Trophoblast cell (in vitro differentiated cells and primary cell): ENCODE results near the gene CRX.

Experiments
- DNase-seq, 2 donors: peaks; one replicate each; pipeline ENCODE4 v3.0.0-alpha.2; 2016
- H2AFZ ChIP-seq: 2 replicates; pipeline ENCODE4 v1.6.1; 2013; ENCODE audit warnings: low read length, moderate library complexity, mild to moderate bottlenecking; ENCODE audit not compliant: insufficient read depth, poor library complexity
- H2AK5ac ChIP-seq: 2 replicates; pipeline ENCODE4 v1.6.1; 2013; ENCODE audit warnings: mild to moderate bottlenecking, low read length
- H2BK120ac ChIP-seq: 2 replicates; pipeline ENCODE4 v1.6.1; 2013; ENCODE audit warnings: low read length, mild to moderate bottlenecking, moderate library complexity; ENCODE audit not compliant: insufficient read depth, poor library complexity
- H2BK12ac ChIP-seq: 2 replicates; pipeline ENCODE4 v1.6.1; 2013; ENCODE audit warnings: mild to moderate bottlenecking, low read length, moderate library complexity
- H2BK5ac ChIP-seq: 2 replicates; pipeline ENCODE4 v1.6.1; 2013; ENCODE audit warnings: low read length, low read depth, moderate library complexity, mild to moderate bottlenecking; ENCODE audit not compliant: poor library complexity
- H3K14ac ChIP-seq: 2 replicates; pipeline ENCODE4 v1.6.1; 2013; ENCODE audit warnings: mild to moderate bottlenecking, low read length
- H3K18ac ChIP-seq: 2 replicates; pipeline ENCODE4 v1.6.1; 2013; ENCODE audit warnings: mild to moderate bottlenecking, low read length
- H3K23ac ChIP-seq: 2 replicates; pipeline ENCODE4 v1.6.1; 2013; ENCODE audit warnings: low read length
- H3K27ac ChIP-seq: 2 replicates; pipeline ENCODE4 v1.5.1; 2013; ENCODE audit warnings: low read depth, mild to moderate bottlenecking, inconsistent platforms, low read length, moderate library complexity
- H3K27me3 ChIP-seq: 2 replicates; pipeline ENCODE4 v1.6.1; 2013; ENCODE audit warnings: inconsistent platforms, mild to moderate bottlenecking, low read length, moderate library complexity; ENCODE audit not compliant: insufficient read depth
- H3K36me3 ChIP-seq, 2 experiments: 1 replicate in 1 of 2; 2 replicates in 1 of 2; pipeline ENCODE4 v1.6.1; 2013; ENCODE audit warnings: low read length in 2 of 2, mild to moderate bottlenecking in 2 of 2, moderate library complexity in 1 of 2; ENCODE audit not compliant: insufficient read depth in 2 of 2, control insufficient read depth in 1 of 2
- H3K4ac ChIP-seq: 2 replicates; pipeline ENCODE4 v1.6.1; 2013; ENCODE audit warnings: low read depth, mild to moderate bottlenecking, low read length, moderate library complexity
- H3K4me1 ChIP-seq, 2 experiments: 1 replicate in 1 of 2; 2 replicates in 1 of 2; pipeline ENCODE4 v1.6.1; 2013; ENCODE audit warnings: low read length in 2 of 2, mild to moderate bottlenecking in 2 of 2, moderate library complexity in 1 of 2; ENCODE audit not compliant: insufficient read depth in 2 of 2, control insufficient read depth in 1 of 2
- H3K4me2 ChIP-seq: 2 replicates; pipeline ENCODE4 v1.6.1; 2013; ENCODE audit warnings: inconsistent platforms, mild to moderate bottlenecking, low read length, moderate library complexity
- H3K4me3 ChIP-seq: 2 replicates; pipeline ENCODE4 v1.5.1; 2013; ENCODE audit warnings: mild to moderate bottlenecking, low read depth, low read length, inconsistent platforms
- H3K79me1 ChIP-seq: one replicate; pipeline ENCODE4 v1.6.1; 2013; ENCODE audit warnings: low read length
- H3K79me2 ChIP-seq: 2 replicates; pipeline ENCODE4 v1.6.1; 2013; ENCODE audit warnings: low read length, mild to moderate bottlenecking; ENCODE audit not compliant: control insufficient read depth, insufficient read depth, poor library complexity
- H3K9ac ChIP-seq: 2 replicates; pipeline ENCODE4 v1.6.1; 2013; ENCODE audit warnings: mild to moderate bottlenecking, low read length
- H3K9me3 ChIP-seq: 2 replicates; pipeline ENCODE4 v1.6.1; 2013; ENCODE audit warnings: low read depth, mild to moderate bottlenecking, control low read depth, inconsistent platforms, low read length; ENCODE audit not compliant: insufficient read depth
- H4K12ac ChIP-seq: 2 replicates; pipeline ENCODE4 v1.6.1; 2013; ENCODE audit warnings: low read depth, mild to moderate bottlenecking, low read length, moderate library complexity
- H4K8ac ChIP-seq: 2 replicates; pipeline ENCODE4 v1.6.1; 2013; ENCODE audit warnings: low read depth, mild to moderate bottlenecking, low read length, moderate library complexity
- H4K91ac ChIP-seq: one replicate; pipeline ENCODE4 v1.6.1; 2013; ENCODE audit warnings: low read depth, mild to moderate bottlenecking, low read length, moderate library complexity
- WGBS: extraction: QIAGEN DNeasy Blood & Tissue Kit; methylation state at CpG from one replicate; pipeline ENCODE4 v1.1.7; 2013; ENCODE audit warnings: missing lambda C conversion rate; ENCODE audit not compliant: insufficient read length, insufficient coverage; ENCODE audit errors: extremely low coverage; 5-methylcytosine and 5-hydroxymethylcytosine counted together

CRX gene

GRCh38 chr19:47778954-47779351 lies 42.8 kb upstream of the CRX start:
- no peak for DNase-seq
- Histone ChIP-seq H3K18ac (peak overlapping the region; percentile 41), H3K36me3 (peaks cover 23 to 31% of the 10 kb centered on the region in 2 experiments), H3K9ac (peak overlapping the region; percentile 86), H3K4me3 (peak overlapping the region; percentile 78), H2AK5ac (peak overlapping the region; percentile 18), H3K23ac (no peak overlapping the region), H3K14ac (peak overlapping the region; percentile 47), H4K91ac (peak overlapping the region; percentile 92), H2AFZ (no peak overlapping the region), H3K79me2 (peaks cover 23% of the 10 kb centered on the region), H3K4me2 (peak overlapping the region; percentile 67), H3K27me3 (no peaks in the 10 kb centered on the region), H4K8ac (peak overlapping the region; percentile 81), H3K4me1 (peaks cover 4 to 7% of the 10 kb centered on the region in 2 experiments), H3K79me1 (peaks cover 12% of the 10 kb centered on the region), H3K27ac (peak overlapping the region; percentile 19), H2BK120ac (no peak overlapping the region), H3K9me3 (no peaks in the 10 kb centered on the region), H2BK12ac (no peak overlapping the region), H3K4ac (peak overlapping the region; percentile 75), H4K12ac (peak overlapping the region; percentile 54), H2BK5ac (peak overlapping the region; percentile 96)
- WGBS = no CpG with 5 or more reads among the region's 20 CpGs

GRCh38 chr19:47779524-47780214 lies 42.1 kb upstream of the CRX start:
- Histone ChIP-seq H2AK5ac (no peak overlapping the region), H4K8ac (no peak overlapping the region), H2BK5ac (peak overlapping the region; percentile 1), H3K4me3 (peak overlapping the region; percentile 78), H3K36me3 (peaks cover 30 to 38% of the 10 kb centered on the region in 2 experiments), H3K14ac (no peak overlapping the region), H4K91ac (peak overlapping the region; percentile 17), H2AFZ (no peak overlapping the region), H3K4me2 (peak overlapping the region; percentile 67), H3K18ac (no peak overlapping the region), H3K9me3 (no peaks in the 10 kb centered on the region), H3K4me1 (peaks cover 4 to 7% of the 10 kb centered on the region in 2 experiments), H2BK120ac (no peak overlapping the region), H3K79me1 (peaks cover 12% of the 10 kb centered on the region), H3K23ac (no peak overlapping the region), H4K12ac (peak overlapping the region; percentile 13), H3K27ac (peak overlapping the region; percentile 3), H3K4ac (peak overlapping the region; percentile 75), H2BK12ac (no peak overlapping the region), H3K27me3 (no peaks in the 10 kb centered on the region), H3K79me2 (peaks cover 23% of the 10 kb centered on the region), H3K9ac (no peak overlapping the region)
- WGBS = no CpG with 5 or more reads among the region's 24 CpGs
- peak; percentile 20 to 31 for DNase-seq

GRCh38 chr19:47780215-47780551 lies 41.6 kb upstream of the CRX start:
- Histone ChIP-seq H3K9ac (no peak overlapping the region), H3K27me3 (no peaks in the 10 kb centered on the region), H4K91ac (peak overlapping the region; percentile 17), H2BK5ac (peak overlapping the region; percentile 1), H3K14ac (peak overlapping the region; percentile 40), H3K4me2 (peak overlapping the region; percentile 67), H3K18ac (peak overlapping the region; percentile 4), H3K4ac (peak overlapping the region; percentile 50), H4K8ac (no peak overlapping the region), H3K36me3 (peaks cover 35 to 42% of the 10 kb centered on the region in 2 experiments), H3K4me3 (peak overlapping the region; percentile 32), H2BK12ac (no peak overlapping the region), H2AK5ac (no peak overlapping the region), H3K79me2 (peaks cover 23% of the 10 kb centered on the region), H3K27ac (peak overlapping the region; percentile 3), H2AFZ (no peak overlapping the region), H3K9me3 (no peaks in the 10 kb centered on the region), H3K23ac (no peak overlapping the region), H4K12ac (peak overlapping the region; percentile 0), H3K79me1 (peaks cover 12% of the 10 kb centered on the region), H2BK120ac (no peak overlapping the region), H3K4me1 (peaks cover 4 to 7% of the 10 kb centered on the region in 2 experiments)
- WGBS = no CpG with 5 or more reads among the region's 9 CpGs
- DNase-seq = no peak

- H2BK12ac ChIP-seq = no peak overlapping the region
- no peak overlapping the region for H2AK5ac ChIP-seq
- peaks cover 23% of the 10 kb centered on the region for H3K79me2 ChIP-seq
- no peak overlapping the region for H3K27ac ChIP-seq
- no peak overlapping the region for H3K9ac ChIP-seq
- H3K27me3 ChIP-seq = no peaks in the 10 kb centered on the region
- no peak overlapping the region for H3K4ac ChIP-seq
- DNase-seq = peak; percentile 25 to 29
- no peak overlapping the region for H3K14ac ChIP-seq
- H3K23ac ChIP-seq = no peak overlapping the region
- H3K4me1 ChIP-seq = peaks cover 4 to 7% of the 10 kb centered on the region in 2 experiments
- H3K4me2 ChIP-seq = no peak overlapping the region
- no peaks in the 10 kb centered on the region for H3K9me3 ChIP-seq
- H3K79me1 ChIP-seq = peaks cover 12% of the 10 kb centered on the region
- H2BK120ac ChIP-seq = no peak overlapping the region
- WGBS = no CpG with 5 or more reads among the region's 9 CpGs
- no peak overlapping the region for H4K91ac ChIP-seq
- H2AFZ ChIP-seq = no peak overlapping the region
- no peak overlapping the region for H4K8ac ChIP-seq
- H2BK5ac ChIP-seq = no peak overlapping the region
- H4K12ac ChIP-seq = no peak overlapping the region
- H3K18ac ChIP-seq = no peak overlapping the region
- H3K36me3 ChIP-seq = peaks cover 46 to 56% of the 10 kb centered on the region in 2 experiments
- H3K4me3 ChIP-seq = no peak overlapping the region
These were observed 40.0 kb upstream of the CRX start for GRCh38 chr19:47781590-47782262.
